GM12865 (cell line): ENCODE results near the gene PPP1R16B.

Experiments
- DNase-seq: peaks from one replicate; pipeline ENCODE4 v3.0.0; 2010; ENCODE audit warnings: low read depth
- H3K4me3 ChIP-seq: 2 replicates; pipeline ENCODE4 v1.5.1; 2011; ENCODE audit warnings: mild to moderate bottlenecking, low read depth, low read length, control low read depth
- TF ChIP-seq, protein P1 (sequence below): IDR thresholded peaks from 2 replicates; pipeline ENCODE4 v1.5.1; 2011; ENCODE audit warnings: low read length, control low read depth, low read depth, inconsistent platforms; ENCODE audit not compliant: insufficient read depth; ENCODE audit errors: missing control alignments

PPP1R16B gene

DNA sequence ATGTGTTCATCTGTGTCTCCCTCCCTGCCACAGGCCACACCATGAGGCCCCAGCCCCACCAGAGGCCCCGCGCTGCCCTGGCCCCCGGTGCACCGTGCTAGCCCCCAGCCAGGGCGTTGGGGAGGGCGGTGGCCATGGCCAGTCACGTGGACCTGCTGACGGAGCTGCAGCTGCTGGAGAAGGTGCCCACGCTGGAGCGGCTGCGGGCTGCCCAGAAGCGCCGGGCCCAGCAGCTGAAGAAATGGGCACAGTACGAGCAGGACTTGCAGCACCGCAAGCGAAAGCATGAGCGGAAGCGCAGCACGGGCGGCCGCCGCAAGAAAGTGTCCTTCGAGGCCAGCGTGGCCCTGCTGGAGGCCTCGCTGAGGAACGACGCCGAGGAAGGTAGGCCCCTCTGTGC, 30.3 kb downstream of the PPP1R16B start:
- DNase-seq: no peak
- TF ChIP-seq, protein P1, sequence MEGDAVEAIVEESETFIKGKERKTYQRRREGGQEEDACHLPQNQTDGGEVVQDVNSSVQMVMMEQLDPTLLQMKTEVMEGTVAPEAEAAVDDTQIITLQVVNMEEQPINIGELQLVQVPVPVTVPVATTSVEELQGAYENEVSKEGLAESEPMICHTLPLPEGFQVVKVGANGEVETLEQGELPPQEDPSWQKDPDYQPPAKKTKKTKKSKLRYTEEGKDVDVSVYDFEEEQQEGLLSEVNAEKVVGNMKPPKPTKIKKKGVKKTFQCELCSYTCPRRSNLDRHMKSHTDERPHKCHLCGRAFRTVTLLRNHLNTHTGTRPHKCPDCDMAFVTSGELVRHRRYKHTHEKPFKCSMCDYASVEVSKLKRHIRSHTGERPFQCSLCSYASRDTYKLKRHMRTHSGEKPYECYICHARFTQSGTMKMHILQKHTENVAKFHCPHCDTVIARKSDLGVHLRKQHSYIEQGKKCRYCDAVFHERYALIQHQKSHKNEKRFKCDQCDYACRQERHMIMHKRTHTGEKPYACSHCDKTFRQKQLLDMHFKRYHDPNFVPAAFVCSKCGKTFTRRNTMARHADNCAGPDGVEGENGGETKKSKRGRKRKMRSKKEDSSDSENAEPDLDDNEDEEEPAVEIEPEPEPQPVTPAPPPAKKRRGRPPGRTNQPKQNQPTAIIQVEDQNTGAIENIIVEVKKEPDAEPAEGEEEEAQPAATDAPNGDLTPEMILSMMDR: no peak
- no peak overlapping the region for H3K4me3 ChIP-seq

DNA sequence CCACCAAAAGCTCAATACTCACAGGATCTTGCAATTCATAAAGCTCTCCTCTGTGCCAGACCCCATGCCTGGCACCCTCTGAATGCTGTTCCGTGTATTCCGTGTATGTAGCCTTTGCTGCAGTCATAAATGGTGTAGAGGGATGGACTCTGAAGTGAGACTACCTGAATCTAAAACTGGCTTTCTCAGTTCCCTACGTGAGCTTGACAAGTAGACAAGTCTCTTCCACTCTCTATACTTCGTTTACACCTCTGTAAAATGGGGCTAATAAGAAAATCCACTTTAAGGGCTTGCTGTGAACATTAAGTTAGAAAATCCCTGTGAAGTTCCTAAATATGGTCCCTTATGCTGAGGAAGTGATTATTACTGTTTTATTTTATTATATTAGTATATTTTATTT, 31.5 kb downstream of the PPP1R16B start:
- TF ChIP-seq, protein P1: no peak
- peak; percentile 69 for DNase-seq
- no peak overlapping the region for H3K4me3 ChIP-seq

DNA sequence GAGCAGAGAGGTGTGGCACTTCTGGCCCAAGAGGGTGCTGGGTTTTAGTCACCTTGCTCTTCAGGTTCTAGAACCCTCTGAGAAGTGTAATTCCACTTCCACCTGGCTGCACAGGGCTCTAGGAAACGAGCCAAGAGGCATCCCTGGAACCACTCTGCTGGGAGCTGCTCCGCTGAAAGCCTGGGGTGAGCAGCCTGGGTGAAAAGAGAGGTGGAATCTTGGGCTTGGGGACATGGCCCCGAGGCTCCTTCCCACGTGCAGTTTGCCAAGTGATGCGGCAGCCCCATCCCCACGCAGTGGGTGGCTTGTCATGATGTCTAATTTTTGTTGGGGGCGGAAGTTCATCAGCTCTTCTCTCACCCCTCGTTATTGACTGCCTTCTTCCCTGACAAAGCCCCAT, 32.8 kb downstream of the PPP1R16B start:
- H3K4me3 ChIP-seq: no peak overlapping the region
- no peak for DNase-seq
- TF ChIP-seq, protein P1: no peak

DNA sequence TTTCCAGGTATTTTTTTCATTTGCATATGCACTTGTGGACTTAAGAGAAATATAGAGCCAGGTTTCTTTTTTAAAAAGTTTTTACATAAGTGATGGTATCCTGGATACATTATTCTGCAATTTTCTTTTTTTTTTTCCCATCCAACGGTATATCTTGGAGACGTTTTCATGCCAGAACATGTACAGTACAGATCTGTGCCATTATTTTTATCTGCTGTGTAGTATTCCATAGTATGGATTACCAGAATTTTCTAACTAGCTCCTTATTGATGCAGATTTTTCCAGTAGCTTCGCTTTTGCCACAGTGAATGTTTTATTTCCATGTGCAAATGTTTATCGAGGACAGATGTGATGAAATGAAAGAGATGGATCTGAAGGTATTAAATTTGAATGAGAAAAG, 34.1 kb downstream of the PPP1R16B start:
- no peak overlapping the region for H3K4me3 ChIP-seq
- TF ChIP-seq, protein P1: no peak
- DNase-seq: no peak

DNA sequence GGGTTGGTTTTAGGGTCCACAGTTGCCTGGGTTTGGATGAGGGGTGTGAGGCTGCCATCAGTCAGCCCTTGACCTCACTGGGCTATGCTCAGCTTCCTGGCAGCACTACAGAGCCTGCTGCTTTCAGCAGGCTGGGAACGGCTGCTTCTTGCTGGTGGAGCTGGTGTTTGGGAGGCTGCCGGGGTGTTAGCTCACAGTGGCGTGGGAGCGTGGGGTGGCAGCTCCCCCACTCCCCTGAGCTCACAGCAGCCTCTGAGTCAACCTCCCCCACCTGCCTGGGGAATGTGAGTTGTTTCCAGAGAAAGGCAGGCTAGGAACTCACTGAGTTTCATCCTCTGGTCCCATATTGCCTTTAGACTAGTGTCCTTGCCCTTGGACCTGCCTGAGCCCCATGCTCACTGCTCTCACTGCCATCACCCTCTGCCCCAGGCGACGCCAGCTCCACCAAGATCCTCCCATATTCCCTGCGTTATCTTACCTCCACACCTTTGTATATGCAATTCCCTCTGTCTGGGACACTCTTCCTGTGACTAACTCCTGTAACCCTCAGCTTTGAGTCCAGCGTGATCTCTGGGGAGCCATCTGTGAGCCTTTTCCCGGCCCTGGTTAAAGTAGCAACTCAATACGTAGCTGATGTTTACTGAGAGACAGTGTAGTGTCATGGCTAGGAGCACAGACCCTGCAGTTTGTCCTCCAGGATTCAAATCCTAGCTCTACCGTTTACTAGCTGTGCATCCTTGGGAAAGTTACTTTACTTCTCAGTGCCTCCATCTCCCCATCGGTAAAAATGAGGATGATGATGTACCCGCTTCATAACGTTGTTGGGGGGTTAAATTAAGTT, 34.8 kb downstream of the PPP1R16B start:
- TF ChIP-seq, protein P1: no peak
- no peak overlapping the region for H3K4me3 ChIP-seq
- no peak for DNase-seq

DNA sequence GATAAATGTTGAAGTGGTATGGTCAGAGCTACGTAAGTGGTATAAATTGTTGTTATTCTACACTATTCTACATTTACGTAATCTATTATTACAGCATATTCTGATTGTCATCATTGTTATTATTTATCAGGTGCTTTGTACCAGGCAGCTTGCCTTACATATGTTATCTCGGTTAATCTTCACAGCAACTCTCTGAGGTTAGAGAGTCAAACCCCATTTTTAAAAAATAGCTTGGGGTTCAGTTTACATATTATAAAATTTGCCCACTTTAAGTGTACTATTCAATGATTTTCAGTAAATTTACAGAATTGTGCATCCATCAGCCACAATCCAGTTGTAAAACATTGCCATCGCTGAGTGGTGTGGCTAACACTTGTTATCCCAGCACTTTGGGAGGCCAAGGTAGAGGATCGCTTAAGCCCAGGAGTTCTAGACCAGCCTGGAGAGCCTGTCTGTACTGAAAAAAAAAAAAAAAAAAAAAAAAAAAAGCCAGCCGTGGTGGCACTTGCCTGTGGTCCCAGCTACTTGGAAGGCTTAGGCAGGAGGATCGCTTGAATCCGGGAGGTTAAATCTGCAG, 35.5 kb downstream of the PPP1R16B start:
- TF ChIP-seq, protein P1: no peak
- H3K4me3 ChIP-seq: no peak overlapping the region

More for the DNA sequence above, 35.5 kb downstream of the PPP1R16B start:
- DNase-seq: no peak
